Measurements from ENCODE around the gene AFG3L2. TPM values are rescaled to one million over a fixed set of nuclear protein-coding genes. Genes with fewer than 3 reads are reported as not detected.

The AFG3L2 gene
- total RNA-seq, 1 experiment from 2014 or later: 66.7 TPM

- TF ChIP-seq TCF7L2 (IDR thresholded peaks at IDR 0.05; ENCODE audit: borderline replicate concordance, extremely low read depth, insufficient read depth, insufficient read length) (no peak), EZH2 (IDR thresholded peaks at IDR 0.05) (no peak), SIN3A (IDR thresholded peaks at IDR 0.05; ENCODE audit: low read depth) (no peak), SP1 (IDR thresholded peaks at IDR 0.05; ENCODE audit: low read depth) (no peak), POLR2A (IDR thresholded peaks at IDR 0.05; ENCODE audit: borderline replicate concordance, extremely low read depth, insufficient read depth, insufficient read length) (no peak)
These were observed 47.2 kb upstream of the AFG3L2 start (continued) for GRCh38 chr18:12424252-12424651.

GRCh38 chr18:12423820-12424219, 46.8 kb upstream of the AFG3L2 start:
- Histone ChIP-seq H3K4me1 (ENCODE audit: control insufficient read depth in 1 of 2, insufficient read depth in 2 of 2, low read length in 2 of 2) (peaks cover 2 to 6% of the 10 kb centered on the region in 2 experiments; a peak in 1 of 4 replicates), H3K79me2 (ENCODE audit: insufficient read depth, low read length) (0 out of 2 replicates have a peak, but pooled peaks cover under 1% of the 10 kb centered on the region), H3K27ac (ENCODE audit: low read depth, low read length) (no peak overlapping the region), H3K4me3 (replicated peaks in 1 of 2; ENCODE audit: low read depth in 1 of 2, low read length in 2 of 2) (no peak overlapping the region), H3K27me3 (ENCODE audit: insufficient read depth, low read length) (no peaks in the 10 kb centered on the region), H4K20me1 (ENCODE audit: insufficient read depth) (no peaks in the 10 kb centered on the region), H3K9ac (ENCODE audit: low read length) (no peak overlapping the region), H2AFZ (ENCODE audit: low read depth, low read length, poor library complexity, severe bottlenecking) (no peak overlapping the region), H3K9me3 (ENCODE audit: control insufficient read depth in 1 of 2, insufficient read depth in 1 of 2, low read depth in 1 of 2, low read length in 2 of 2) (no peaks in the 10 kb centered on the region), H3K36me3 (ENCODE audit: control insufficient read depth in 1 of 2, insufficient read depth in 2 of 2, low read length in 2 of 2) (peaks cover 0 to 2% of the 10 kb centered on the region in 2 experiments; a peak in 1 of 4 replicates), H3K9me2 (ENCODE audit: insufficient read depth) (no peaks in the 10 kb centered on the region), H3K4me2 (ENCODE audit: low read length) (no peak overlapping the region)
- TF ChIP-seq ELF1 (IDR thresholded peaks at IDR 0.05; ENCODE audit: borderline replicate concordance, low read depth) (no peak), MAX (IDR thresholded peaks at IDR 0.05) (no peak), CBX3 (IDR thresholded peaks at IDR 0.05; ENCODE audit: low read depth) (no peak), TCF7L2 (IDR thresholded peaks at IDR 0.05; ENCODE audit: borderline replicate concordance, extremely low read depth, insufficient read depth, insufficient read length) (no peak), SIN3A (IDR thresholded peaks at IDR 0.05; ENCODE audit: low read depth) (no peak), CEBPB (IDR thresholded peaks at IDR 0.05; ENCODE audit: low read depth) (no peak), JUND (IDR thresholded peaks at IDR 0.05) (no peak), POLR2A (IDR thresholded peaks at IDR 0.05; ENCODE audit: borderline replicate concordance, extremely low read depth, insufficient read depth, insufficient read length) (no peak), FOSL1 (IDR thresholded peaks at IDR 0.05; ENCODE audit: low read depth) (no peak), ATF3 (IDR thresholded peaks at IDR 0.05) (no peak), CTCF (IDR thresholded peaks at IDR 0.05 in 2 of 3, conservative IDR thresholded peaks at IDR 0.05 in 1 of 3; ENCODE audit: borderline replicate concordance in 1 of 3, insufficient read depth in 1 of 3, low read depth in 2 of 3, low read length in 2 of 3) (no peak), ZBTB33 (IDR thresholded peaks at IDR 0.05; ENCODE audit: extremely low read depth, insufficient replicate concordance, low read length) (no peak), EGR1 (IDR thresholded peaks at IDR 0.05; ENCODE audit: low read depth) (no peak), SRF (IDR thresholded peaks at IDR 0.05; ENCODE audit: low read depth) (no peak), ZNF274 (IDR thresholded peaks at IDR 0.05; ENCODE audit: low read depth, low read length) (no peak), RAD21 (IDR thresholded peaks at IDR 0.05; ENCODE audit: low read depth) (no peak)
- no TSS peak for BruUV-seq (replicated peaks)
- DNase-seq (ENCODE audit: low read depth, low spot score): no peak
- intact Hi-C loops (cut with micrococcal nuclease): loop anchor here (2.0 kb wide), 2 partner anchors 33 to 235 kb away; partner anchors contain the start of gene SPIRE1
- ChIA-PET RAD21 (ENCODE audit: low non-redundant PET in 1 of 2, low total read pairs in 2 of 2, uncharacterized antibody in 2 of 2, unreplicated experiment in 2 of 2) (no interaction called here), CTCF (interaction anchor here (1.6 to 1.8 kb wide), 2 partner anchors 11 to 236 kb away, joined by 5 to 7 read pairs; no protein-coding TSS in a partner anchor), POLR2A (interaction anchor here (0.9 kb wide), 1 partner anchor 16 kb away, joined by 3 read pairs; the partner anchor contains the start of gene PRELID3A)
- ATAC-seq: no peak

Measured in HCT116 (cell line).